ENCODE measurements around the gene NUBPL. TPM values are rescaled to one million over a fixed set of nuclear protein-coding genes. Genes with fewer than 3 reads are reported as not detected.
A peak's percentile ranks its signal among the peaks of the same experiment; 100 is the strongest.
"Not testable (repeated sequence)": the region's sequence is repeated elsewhere in the genome, so short reads cannot be mapped to it uniquely, and the experiment has no call there.

Gene NUBPL
- total and polyA plus RNA-seq, 7 experiments from 2014 or later, result 5.8 to 11.7 (median 8.3) TPM

GRCh38 chr14:31708661-31709060 lies 147.5 kb downstream of the NUBPL start:
- H3K27me3 ChIP-seq (ENCODE audit: control insufficient read depth in 2 of 2, insufficient read depth in 2 of 2, low read length in 2 of 2); CTCF ChIA-PET; ATAC-seq; DNase-seq; H3K27ac ChIP-seq (ENCODE audit: low read depth, low read length); H3K4me3 ChIP-seq (ENCODE audit: low read length); H3K36me3 ChIP-seq (ENCODE audit: control insufficient read depth in 2 of 3, insufficient read depth in 3 of 3, low read length in 3 of 3); H3K27me3 Mint-ChIP-seq; intact Hi-C loops (cut with micrococcal nuclease); H3K4me1 ChIP-seq (ENCODE audit: control insufficient read depth in 2 of 2, insufficient read depth in 2 of 2, low read length in 2 of 2); H3K27ac Mint-ChIP-seq; H3K4me3 Mint-ChIP-seq; H3K4me1 Mint-ChIP-seq; H3K9me3 ChIP-seq (ENCODE audit: control insufficient read depth in 2 of 3, low read length in 3 of 3); POLR2A ChIA-PET: not testable (repeated sequence)
- H3K36me3 Mint-ChIP-seq, result peaks cover 9 to 94% (median 86%) of the 10 kb centered on the region in 5 donors
- H3K9me3 Mint-ChIP-seq, result peaks cover 6 to 67% (median 13%) of the 10 kb centered on the region in 11 donors

- intact Hi-C loops (cut with micrococcal nuclease), result no loop called here
- Histone ChIP-seq H3K4me3 (ENCODE audit: low read length) (no peak overlapping the region), H3K4me1 (ENCODE audit: control insufficient read depth in 2 of 2, insufficient read depth in 2 of 2, low read length in 2 of 2) (no peaks in the 10 kb centered on the region), H3K27ac (ENCODE audit: low read depth, low read length) (no peak overlapping the region), H3K27me3 (ENCODE audit: control insufficient read depth in 2 of 2, insufficient read depth in 2 of 2, low read length in 2 of 2) (no peaks in the 10 kb centered on the region), H3K36me3 (ENCODE audit: control insufficient read depth in 2 of 3, insufficient read depth in 3 of 3, low read length in 3 of 3) (no peaks in the 10 kb centered on the region), H3K9me3 (ENCODE audit: control insufficient read depth in 2 of 3, low read length in 3 of 3) (no peaks in the 10 kb centered on the region)
- H3K4me3 Mint-ChIP-seq, result no peak overlapping the region
- H3K27me3 Mint-ChIP-seq, result no peaks in the 10 kb centered on the region
- H3K9me3 Mint-ChIP-seq, result peaks cover 0 to 37% (median 7%) of the 10 kb centered on the region in 11 donors
- H3K4me1 Mint-ChIP-seq, result peaks cover 0 to 5% (median 0%) of the 10 kb centered on the region in 7 donors
- DNase-seq (no peak), ATAC-seq (no peak)
- ChIA-PET CTCF (no interaction called here), POLR2A (no interaction called here)
- peak overlapping the region in 1 of 9 donors; percentile 42 for H3K27ac Mint-ChIP-seq
- H3K36me3 Mint-ChIP-seq, result peaks cover 0 to 77% (median 65%) of the 10 kb centered on the region in 5 donors
Observed at GRCh38 chr14:31712244-31713127, 151.3 kb downstream of the NUBPL start.

- intact Hi-C loops (cut with micrococcal nuclease), result no loop called here
Observed at GRCh38 chr14:31716208-31716607, 155.0 kb downstream of the NUBPL start.

GRCh38 chr14:31717294-31718085 lies 156.3 kb downstream of the NUBPL start:
- intact Hi-C loops (cut with micrococcal nuclease), result no loop called here
- no peaks in the 10 kb centered on the region for H3K36me3 ChIP-seq (ENCODE audit: control insufficient read depth in 2 of 3, insufficient read depth in 3 of 3, low read length in 3 of 3)
- Mint-ChIP-seq H3K36me3 (peaks cover 0 to 45% (median 36%) of the 10 kb centered on the region in 5 donors), H3K4me3 (no peak overlapping the region), H3K27me3 (no peaks in the 10 kb centered on the region), H3K4me1 (peaks cover 0 to 5% (median 0%) of the 10 kb centered on the region in 7 donors), H3K9me3 (peaks cover 0 to 15% (median 8%) of the 10 kb centered on the region in 11 donors), H3K27ac (peak overlapping the region in 2 of 9 donors; percentile 4 to 25)
- H3K27me3 ChIP-seq (ENCODE audit: control insufficient read depth in 2 of 2, insufficient read depth in 2 of 2, low read length in 2 of 2), result no peaks in the 10 kb centered on the region
- no peaks in the 10 kb centered on the region for H3K4me1 ChIP-seq (ENCODE audit: control insufficient read depth in 2 of 2, insufficient read depth in 2 of 2, low read length in 2 of 2)
- H3K27ac ChIP-seq (ENCODE audit: low read depth, low read length), result no peak overlapping the region
- no peaks in the 10 kb centered on the region for H3K9me3 ChIP-seq (ENCODE audit: control insufficient read depth in 2 of 3, low read length in 3 of 3)
- ATAC-seq (no peak), DNase-seq (no peak)
- ChIA-PET CTCF (interaction anchor here (0.6 kb wide), 1 partner anchor 72 kb away, joined by 3 read pairs; no protein-coding TSS in a partner anchor), POLR2A (no interaction called here)
- H3K4me3 ChIP-seq (ENCODE audit: low read length), result no peak overlapping the region

More at GRCh38 chr14:31716208-31716607, 155.0 kb downstream of the NUBPL start:
- POLR2A ChIA-PET, result no interaction called here
- H3K4me3 Mint-ChIP-seq, result no peak overlapping the region
- H3K9me3 Mint-ChIP-seq, result peaks cover 0 to 11% (median 4%) of the 10 kb centered on the region in 11 donors
- H3K36me3 ChIP-seq (ENCODE audit: control insufficient read depth in 2 of 3, insufficient read depth in 3 of 3, low read length in 3 of 3), result no peaks in the 10 kb centered on the region
- DNase-seq (no peak), ATAC-seq (no peak)
- H3K4me1 ChIP-seq (ENCODE audit: control insufficient read depth in 2 of 2, insufficient read depth in 2 of 2, low read length in 2 of 2), result no peaks in the 10 kb centered on the region
- no peaks in the 10 kb centered on the region for H3K27me3 Mint-ChIP-seq
- CTCF ChIA-PET, result interaction anchor here (0.8 kb wide), 1 partner anchor 11 kb away, joined by 4 read pairs; no protein-coding TSS in a partner anchor
- peaks cover 0 to 48% (median 38%) of the 10 kb centered on the region in 5 donors for H3K36me3 Mint-ChIP-seq
- H3K9me3 ChIP-seq (ENCODE audit: control insufficient read depth in 2 of 3, low read length in 3 of 3), result no peaks in the 10 kb centered on the region
- H3K27ac Mint-ChIP-seq, result no peak overlapping the region
- H3K27ac ChIP-seq (ENCODE audit: low read depth, low read length), result no peak overlapping the region
- H3K27me3 ChIP-seq (ENCODE audit: control insufficient read depth in 2 of 2, insufficient read depth in 2 of 2, low read length in 2 of 2), result no peaks in the 10 kb centered on the region
- no peak overlapping the region for H3K4me3 ChIP-seq (ENCODE audit: low read length)
- H3K4me1 Mint-ChIP-seq, result peaks cover 0 to 5% (median 0%) of the 10 kb centered on the region in 7 donors

GRCh38 chr14:31718585-31718984 lies 157.4 kb downstream of the NUBPL start:
- H3K4me1 ChIP-seq (ENCODE audit: control insufficient read depth in 2 of 2, insufficient read depth in 2 of 2, low read length in 2 of 2), result no peaks in the 10 kb centered on the region
- Mint-ChIP-seq H3K27me3 (no peaks in the 10 kb centered on the region), H3K9me3 (peaks cover 3 to 22% (median 11%) of the 10 kb centered on the region in 11 donors), H3K4me1 (peaks cover 0 to 6% (median 0%) of the 10 kb centered on the region in 7 donors), H3K36me3 (peaks cover 0 to 40% (median 36%) of the 10 kb centered on the region in 5 donors), H3K27ac (no peak overlapping the region), H3K4me3 (no peak overlapping the region)
- ChIA-PET CTCF (no interaction called here), POLR2A (no interaction called here)
- H3K27me3 ChIP-seq (ENCODE audit: control insufficient read depth in 2 of 2, insufficient read depth in 2 of 2, low read length in 2 of 2), result no peaks in the 10 kb centered on the region
- H3K36me3 ChIP-seq (ENCODE audit: control insufficient read depth in 2 of 3, insufficient read depth in 3 of 3, low read length in 3 of 3), result no peaks in the 10 kb centered on the region
- no peaks in the 10 kb centered on the region for H3K9me3 ChIP-seq (ENCODE audit: control insufficient read depth in 2 of 3, low read length in 3 of 3)
- H3K4me3 ChIP-seq (ENCODE audit: low read length), result no peak overlapping the region
- intact Hi-C loops (cut with micrococcal nuclease), result no loop called here
- no peak for DNase-seq
- ATAC-seq, result no peak
- H3K27ac ChIP-seq (ENCODE audit: low read depth, low read length), result no peak overlapping the region

- ChIA-PET POLR2A (no interaction called here), CTCF (no interaction called here)
- Mint-ChIP-seq H3K9me3 (peaks cover 4 to 23% (median 10%) of the 10 kb centered on the region in 11 donors), H3K36me3 (peaks cover 0 to 36% (median 34%) of the 10 kb centered on the region in 5 donors), H3K4me3 (no peak overlapping the region), H3K27me3 (no peaks in the 10 kb centered on the region), H3K27ac (no peak overlapping the region), H3K4me1 (peaks cover 0 to 6% (median 0%) of the 10 kb centered on the region in 7 donors)
- intact Hi-C loops (cut with micrococcal nuclease), result no loop called here
- H3K4me1 ChIP-seq (ENCODE audit: control insufficient read depth in 2 of 2, insufficient read depth in 2 of 2, low read length in 2 of 2), result no peaks in the 10 kb centered on the region
- no peak overlapping the region for H3K27ac ChIP-seq (ENCODE audit: low read depth, low read length)
- no peak overlapping the region for H3K4me3 ChIP-seq (ENCODE audit: low read length)
- no peaks in the 10 kb centered on the region for H3K27me3 ChIP-seq (ENCODE audit: control insufficient read depth in 2 of 2, insufficient read depth in 2 of 2, low read length in 2 of 2)
- no peaks in the 10 kb centered on the region for H3K9me3 ChIP-seq (ENCODE audit: control insufficient read depth in 2 of 3, low read length in 3 of 3)
- ATAC-seq (no peak), DNase-seq (no peak)
- no peaks in the 10 kb centered on the region for H3K36me3 ChIP-seq (ENCODE audit: control insufficient read depth in 2 of 3, insufficient read depth in 3 of 3, low read length in 3 of 3)
Observed at GRCh38 chr14:31718985-31719384, 157.8 kb downstream of the NUBPL start.

Measured in naive thymus-derived CD4-positive, alpha-beta T cell (primary cell).